Right atrium auricular region (tissue), 2 donors: ENCODE data around the gene ZBTB14. TPM values are rescaled to one million over a fixed set of nuclear protein-coding genes. Genes with fewer than 3 reads are reported as not detected.

ENCODE experiments used
- DNase-seq: peaks from one replicate; pipeline ENCODE4 v3.0.0-alpha.2; 2019; ENCODE audit warnings: low spot score
- H3K27ac ChIP-seq, 2 donors: fragments of 200-600 bp; sonication (generic); 1 replicate in 1 of 2; 2 replicates in 1 of 2; pipeline ENCODE4 v1.5.1; 2016 to 2019
- H3K27me3 ChIP-seq, 2 donors: fragments of 200-600 bp; sonication (generic); one replicate each; pipeline versions ENCODE4 v1.5.1 to v1.6.0; 2017 to 2019
- H3K36me3 ChIP-seq: fragments of 200-600 bp; sonication (generic); one replicate; pipeline ENCODE4 v1.5.1; 2016
- H3K4me1 ChIP-seq, 2 donors: fragments of 200-600 bp; sonication (generic); one replicate each; pipeline versions ENCODE4 v1.5.1 to v1.6.0; 2017 to 2019
- H3K4me3 ChIP-seq, 2 donors: fragments of 200-600 bp; sonication (generic); 1 replicate in 1 of 2; 2 replicates in 1 of 2; pipeline ENCODE4 v1.5.1; 2017 to 2019; ENCODE audit warnings: mild to moderate bottlenecking in 1 of 2, moderate library complexity in 1 of 2
- H3K9me3 ChIP-seq, 2 donors: fragments of 200-600 bp; sonication (generic); one replicate each; pipeline ENCODE4 v1.5.1; 2019
- total RNA-seq, 2 donors: library from RNA; depleted of rRNA; stranded (reverse); fragments of >200 nt; gene quantifications; one replicate each; pipeline ENCODE4 v1.1.0, GENCODE V29; 2016
- TF ChIP-seq, protein P1 (sequence below), 2 donors: fragments of 200-600 bp; sonication (generic); IDR thresholded peaks; one replicate each; pipeline ENCODE4 v1.5.1; 2019; ENCODE audit warnings: antibody characterized with exemption in 2 of 2

ZBTB14 gene
- total RNA-seq, 2 donors from 2014 or later, result 5.1 to 7.3 TPM

DNA sequence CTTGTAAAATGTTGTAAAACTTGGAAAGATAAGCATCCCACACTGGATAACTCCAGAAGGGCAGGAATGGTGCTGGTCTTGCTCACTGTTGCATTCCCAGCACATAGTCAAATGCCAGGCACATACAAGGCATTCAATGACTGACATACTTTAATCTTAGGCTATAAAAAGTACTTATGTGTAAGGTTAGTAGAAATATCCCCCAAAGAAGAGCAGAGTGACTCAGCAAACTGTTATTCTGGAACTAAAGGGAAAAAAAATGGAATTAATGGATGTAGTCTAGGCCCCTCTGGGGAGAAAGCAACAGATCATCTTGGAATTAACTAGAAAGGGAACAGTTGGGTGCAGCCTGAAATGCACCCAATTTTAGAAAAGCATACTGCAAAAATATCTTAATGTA is 9.0 kb downstream of the ZBTB14 start:
- Histone ChIP-seq H3K9me3 (no peaks in the 10 kb centered on the region), H3K27me3 (no peaks in the 10 kb centered on the region), H3K4me1 (no peaks in the 10 kb centered on the region), H3K36me3 (peaks cover 13% of the 10 kb centered on the region), H3K27ac (no peak overlapping the region), H3K4me3 (no peak overlapping the region)
- TF ChIP-seq, protein P1, sequence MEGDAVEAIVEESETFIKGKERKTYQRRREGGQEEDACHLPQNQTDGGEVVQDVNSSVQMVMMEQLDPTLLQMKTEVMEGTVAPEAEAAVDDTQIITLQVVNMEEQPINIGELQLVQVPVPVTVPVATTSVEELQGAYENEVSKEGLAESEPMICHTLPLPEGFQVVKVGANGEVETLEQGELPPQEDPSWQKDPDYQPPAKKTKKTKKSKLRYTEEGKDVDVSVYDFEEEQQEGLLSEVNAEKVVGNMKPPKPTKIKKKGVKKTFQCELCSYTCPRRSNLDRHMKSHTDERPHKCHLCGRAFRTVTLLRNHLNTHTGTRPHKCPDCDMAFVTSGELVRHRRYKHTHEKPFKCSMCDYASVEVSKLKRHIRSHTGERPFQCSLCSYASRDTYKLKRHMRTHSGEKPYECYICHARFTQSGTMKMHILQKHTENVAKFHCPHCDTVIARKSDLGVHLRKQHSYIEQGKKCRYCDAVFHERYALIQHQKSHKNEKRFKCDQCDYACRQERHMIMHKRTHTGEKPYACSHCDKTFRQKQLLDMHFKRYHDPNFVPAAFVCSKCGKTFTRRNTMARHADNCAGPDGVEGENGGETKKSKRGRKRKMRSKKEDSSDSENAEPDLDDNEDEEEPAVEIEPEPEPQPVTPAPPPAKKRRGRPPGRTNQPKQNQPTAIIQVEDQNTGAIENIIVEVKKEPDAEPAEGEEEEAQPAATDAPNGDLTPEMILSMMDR (IDR thresholded peaks at IDR 0.05), result no peak
- DNase-seq, result no peak

DNA sequence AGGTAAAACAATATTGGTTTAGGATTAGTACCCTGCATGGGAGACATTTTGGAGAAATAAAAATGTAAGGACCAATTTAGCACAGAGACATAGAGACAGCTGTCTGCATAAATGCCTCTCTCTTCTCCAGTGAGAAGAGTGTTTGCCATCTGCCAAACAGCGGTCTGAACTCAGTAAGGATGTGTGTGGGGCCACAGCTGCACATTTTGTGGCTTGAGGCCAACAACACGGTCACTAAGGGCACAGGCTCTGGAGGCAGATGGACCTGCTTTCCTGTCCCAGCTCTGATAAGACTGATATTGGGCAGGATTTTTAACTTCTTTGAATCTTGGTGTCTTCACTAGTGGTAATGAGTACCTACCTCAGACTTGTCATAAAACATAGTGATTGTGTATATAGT is 10.2 kb downstream of the ZBTB14 start:
- no peaks in the 10 kb centered on the region for H3K9me3 ChIP-seq
- no peaks in the 10 kb centered on the region for H3K27me3 ChIP-seq
- H3K4me1 ChIP-seq, result no peaks in the 10 kb centered on the region
- no peak overlapping the region for H3K27ac ChIP-seq
- peaks cover under 1% of the 10 kb centered on the region for H3K36me3 ChIP-seq
- TF ChIP-seq, protein P1 (IDR thresholded peaks at IDR 0.05), result no peak
- H3K4me3 ChIP-seq, result no peak overlapping the region
- no peak for DNase-seq

DNA sequence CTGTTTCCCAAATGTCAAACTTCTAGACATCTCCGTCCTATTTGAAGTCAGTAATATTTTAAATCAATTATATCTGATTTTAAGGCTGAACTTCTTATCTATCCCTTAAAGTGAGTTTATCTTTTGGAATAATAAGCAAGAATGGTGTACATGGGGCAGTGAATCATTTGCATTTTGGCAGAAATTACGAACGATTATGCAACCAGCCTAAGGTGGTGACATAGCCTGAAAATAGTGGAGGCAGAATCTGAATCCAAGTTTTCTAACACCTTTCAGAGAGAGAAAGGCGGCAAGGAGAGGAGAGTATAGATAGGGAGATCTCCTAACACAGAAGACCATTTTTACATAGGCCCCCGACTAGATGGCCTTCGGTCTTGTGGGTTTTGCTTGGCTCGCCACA is 10.7 kb downstream of the ZBTB14 start:
- no peaks in the 10 kb centered on the region for H3K36me3 ChIP-seq
- H3K9me3 ChIP-seq, result no peaks in the 10 kb centered on the region
- H3K27me3 ChIP-seq, result no peaks in the 10 kb centered on the region
- no peaks in the 10 kb centered on the region for H3K4me1 ChIP-seq
- H3K4me3 ChIP-seq, result no peak overlapping the region
- no peak overlapping the region for H3K27ac ChIP-seq
- no peak for DNase-seq
- TF ChIP-seq, protein P1 (IDR thresholded peaks at IDR 0.05), result no peak

DNA sequence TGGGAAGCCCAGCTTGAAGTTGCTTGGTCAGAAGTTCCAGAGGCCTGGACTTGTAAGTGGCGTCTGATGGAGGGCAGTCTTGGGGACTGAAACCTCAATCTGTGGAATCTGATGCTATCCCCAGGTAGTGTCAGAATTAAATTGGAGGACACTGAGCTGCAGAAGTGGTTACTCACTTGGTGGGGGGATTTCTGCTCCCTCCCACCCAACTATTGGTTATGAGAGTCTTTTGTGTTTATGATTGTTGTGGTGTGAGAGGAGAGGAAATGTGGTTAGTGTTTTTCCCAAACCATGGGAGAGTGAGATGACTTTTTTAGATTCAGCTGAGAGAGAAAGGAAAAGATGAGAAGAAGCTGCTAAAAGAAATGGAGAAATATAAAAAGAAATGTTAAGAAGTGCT is 12.8 kb downstream of the ZBTB14 start:
- Histone ChIP-seq H3K4me3 (no peak overlapping the region), H3K27ac (no peak overlapping the region), H3K36me3 (no peaks in the 10 kb centered on the region), H3K27me3 (no peaks in the 10 kb centered on the region), H3K9me3 (no peaks in the 10 kb centered on the region), H3K4me1 (no peaks in the 10 kb centered on the region)
- DNase-seq, result no peak
- TF ChIP-seq, protein P1 (IDR thresholded peaks at IDR 0.05), result no peak

DNA sequence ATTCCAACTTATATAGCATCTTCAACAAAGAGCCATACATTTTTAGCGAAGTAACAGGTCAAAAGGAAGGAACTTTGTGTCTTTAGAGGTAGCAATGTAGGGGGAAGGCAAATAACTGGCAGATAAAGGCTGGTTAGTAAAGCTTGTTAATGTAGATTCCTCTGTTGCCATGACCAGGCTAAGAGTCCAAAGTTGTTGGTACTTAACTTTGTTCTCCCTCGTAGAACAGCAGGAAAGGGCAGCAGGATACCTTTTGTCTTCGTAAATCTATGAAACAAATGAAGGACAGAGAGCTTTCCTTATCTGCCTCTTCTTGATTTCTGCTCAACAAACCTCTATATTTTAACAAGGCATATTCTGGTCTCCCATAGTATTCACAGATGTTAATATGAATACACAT is 18.6 kb downstream of the ZBTB14 start:
- DNase-seq, result no peak
- Histone ChIP-seq H3K4me3 (no peak overlapping the region), H3K4me1 (no peaks in the 10 kb centered on the region), H3K9me3 (no peaks in the 10 kb centered on the region), H3K36me3 (no peaks in the 10 kb centered on the region), H3K27me3 (no peaks in the 10 kb centered on the region), H3K27ac (no peak overlapping the region)
- TF ChIP-seq, protein P1 (IDR thresholded peaks at IDR 0.05), result no peak

DNA sequence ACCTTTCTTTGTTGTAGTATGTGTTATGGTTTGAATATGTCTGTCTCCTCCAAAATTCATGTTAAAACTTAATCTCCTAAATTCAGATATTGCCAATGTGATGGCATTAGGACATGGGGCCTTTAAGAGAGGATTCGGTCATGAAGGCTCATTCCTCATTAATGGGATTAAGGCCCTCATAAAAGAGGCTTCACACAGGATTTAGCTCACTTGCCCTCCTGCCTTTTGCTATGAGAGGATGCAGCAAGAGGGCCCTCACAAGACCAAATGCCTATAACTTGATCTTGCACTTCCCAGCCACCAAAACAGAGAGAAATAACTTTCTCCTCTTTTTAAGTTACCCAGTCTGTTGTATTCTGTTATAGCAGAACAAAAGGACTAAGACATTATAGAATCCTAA is 19.7 kb downstream of the ZBTB14 start:
- Histone ChIP-seq H3K4me1 (no peaks in the 10 kb centered on the region), H3K4me3 (no peak overlapping the region), H3K9me3 (no peaks in the 10 kb centered on the region), H3K36me3 (no peaks in the 10 kb centered on the region), H3K27me3 (no peaks in the 10 kb centered on the region), H3K27ac (no peak overlapping the region)
- DNase-seq, result no peak
- TF ChIP-seq, protein P1 (IDR thresholded peaks at IDR 0.05), result no peak
